PC-3 (cell line): ENCODE data around the gene IQCE.

Experiments used
- EZH2phosphoT487 ChIP-seq: fragments of 300-600 bp; sonication (generic); IDR thresholded peaks from 2 replicates; pipeline ENCODE4 v1.6.1; 2018; ENCODE audit warnings: mild to moderate bottlenecking, antibody characterized with exemption, low read length, borderline replicate concordance
- TF ChIP-seq, protein P1 (sequence below): fragments of 300-600 bp; sonication (generic); conservative IDR thresholded peaks from 2 replicates; pipeline ENCODE4 v1.5.1; 2017; ENCODE audit warnings: antibody characterized with exemption, low read depth, mild to moderate bottlenecking, low read length

DNA sequence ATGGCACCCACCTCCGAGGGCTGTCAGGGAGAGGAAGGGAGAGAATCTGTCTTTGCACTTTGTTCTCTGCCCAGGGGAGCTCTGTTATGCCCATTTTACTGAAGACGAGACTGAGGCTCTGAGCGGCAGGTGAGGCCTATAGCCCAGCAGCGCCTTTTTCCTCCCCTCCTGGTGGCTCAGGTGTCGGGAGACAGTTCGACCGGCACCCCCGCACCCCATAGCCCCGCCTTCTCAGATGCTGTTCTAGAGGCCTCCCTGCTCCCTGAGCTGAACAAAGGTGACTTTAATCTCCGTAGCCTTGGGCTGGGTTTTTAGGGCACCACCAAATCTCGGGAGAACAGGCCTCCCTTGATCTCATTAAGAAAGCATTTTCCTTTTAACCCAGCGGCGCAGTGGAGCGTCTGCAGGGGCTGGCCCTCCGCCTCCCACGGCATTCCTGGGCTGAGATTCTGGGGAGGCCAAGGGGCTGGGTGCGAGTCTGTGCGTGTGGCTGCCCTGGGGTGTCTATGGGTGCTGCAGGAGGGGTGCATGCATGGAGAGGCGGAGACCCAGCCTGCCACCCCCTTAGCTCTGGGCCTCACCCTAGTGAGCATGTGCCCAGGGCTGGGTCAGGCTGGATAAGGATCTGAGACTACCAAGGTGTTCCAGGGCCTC lies 35.9 kb upstream of the IQCE start:
- TF ChIP-seq, protein P1, sequence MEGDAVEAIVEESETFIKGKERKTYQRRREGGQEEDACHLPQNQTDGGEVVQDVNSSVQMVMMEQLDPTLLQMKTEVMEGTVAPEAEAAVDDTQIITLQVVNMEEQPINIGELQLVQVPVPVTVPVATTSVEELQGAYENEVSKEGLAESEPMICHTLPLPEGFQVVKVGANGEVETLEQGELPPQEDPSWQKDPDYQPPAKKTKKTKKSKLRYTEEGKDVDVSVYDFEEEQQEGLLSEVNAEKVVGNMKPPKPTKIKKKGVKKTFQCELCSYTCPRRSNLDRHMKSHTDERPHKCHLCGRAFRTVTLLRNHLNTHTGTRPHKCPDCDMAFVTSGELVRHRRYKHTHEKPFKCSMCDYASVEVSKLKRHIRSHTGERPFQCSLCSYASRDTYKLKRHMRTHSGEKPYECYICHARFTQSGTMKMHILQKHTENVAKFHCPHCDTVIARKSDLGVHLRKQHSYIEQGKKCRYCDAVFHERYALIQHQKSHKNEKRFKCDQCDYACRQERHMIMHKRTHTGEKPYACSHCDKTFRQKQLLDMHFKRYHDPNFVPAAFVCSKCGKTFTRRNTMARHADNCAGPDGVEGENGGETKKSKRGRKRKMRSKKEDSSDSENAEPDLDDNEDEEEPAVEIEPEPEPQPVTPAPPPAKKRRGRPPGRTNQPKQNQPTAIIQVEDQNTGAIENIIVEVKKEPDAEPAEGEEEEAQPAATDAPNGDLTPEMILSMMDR = no peak
- no peak for TF ChIP-seq EZH2phosphoT487
